H1 (cell line): ENCODE measurements around the gene LRCH3.

Experiments
- EZH2 ChIP-seq: fragments of 200-600 bp; sonication (generic); IDR thresholded peaks from 2 replicates; pipeline ENCODE4 v1.7.1; 2012; ENCODE audit warnings: low read depth, mild to moderate bottlenecking, moderate library complexity, low read length, inconsistent platforms; ENCODE audit not compliant: severe bottlenecking
- POLR2A ChIP-seq, 2 experiments: IDR thresholded peaks; 1 replicate in 1 of 2; 2 replicates in 1 of 2; pipeline ENCODE4 v1.6.1; 2011; ENCODE audit warnings: low read depth in 2 of 2, low read length in 2 of 2, mild to moderate bottlenecking in 2 of 2; ENCODE audit errors: control extremely low read depth in 1 of 2
- POLR2AphosphoS5 ChIP-seq: IDR thresholded peaks from 2 replicates; pipeline ENCODE4 v1.6.1; 2011; ENCODE audit warnings: low read depth, low read length
- SAP30 ChIP-seq: fragments of 300-600 bp; sonication (generic); IDR thresholded peaks from 2 replicates; pipeline ENCODE4 v1.7.1; 2012; ENCODE audit warnings: low read length, moderate library complexity, mild to moderate bottlenecking, inconsistent platforms; ENCODE audit not compliant: insufficient read depth, insufficient replicate concordance
- TCF12 ChIP-seq: IDR thresholded peaks from 2 replicates; pipeline ENCODE4 v1.6.1; 2011; ENCODE audit warnings: low read depth, mild to moderate bottlenecking, low read length
- ZNF274 ChIP-seq: IDR thresholded peaks from 2 replicates; pipeline ENCODE4 v1.7.0; 2012; ENCODE audit warnings: low read length, borderline replicate concordance; ENCODE audit errors: extremely low read depth
- TF ChIP-seq, protein P1 (sequence below), 3 experiments: IDR thresholded peaks; 1 replicate in 2 of 3; 2 replicates in 1 of 3; pipeline versions ENCODE4 v1.5.1 to v1.6.1; 2011; ENCODE audit warnings: low read length in 3 of 3, mild to moderate bottlenecking in 3 of 3, inconsistent platforms in 2 of 3, low read depth in 1 of 3, moderate library complexity in 1 of 3; ENCODE audit not compliant: insufficient read depth in 1 of 3; ENCODE audit errors: control extremely low read depth in 1 of 3

DNA sequence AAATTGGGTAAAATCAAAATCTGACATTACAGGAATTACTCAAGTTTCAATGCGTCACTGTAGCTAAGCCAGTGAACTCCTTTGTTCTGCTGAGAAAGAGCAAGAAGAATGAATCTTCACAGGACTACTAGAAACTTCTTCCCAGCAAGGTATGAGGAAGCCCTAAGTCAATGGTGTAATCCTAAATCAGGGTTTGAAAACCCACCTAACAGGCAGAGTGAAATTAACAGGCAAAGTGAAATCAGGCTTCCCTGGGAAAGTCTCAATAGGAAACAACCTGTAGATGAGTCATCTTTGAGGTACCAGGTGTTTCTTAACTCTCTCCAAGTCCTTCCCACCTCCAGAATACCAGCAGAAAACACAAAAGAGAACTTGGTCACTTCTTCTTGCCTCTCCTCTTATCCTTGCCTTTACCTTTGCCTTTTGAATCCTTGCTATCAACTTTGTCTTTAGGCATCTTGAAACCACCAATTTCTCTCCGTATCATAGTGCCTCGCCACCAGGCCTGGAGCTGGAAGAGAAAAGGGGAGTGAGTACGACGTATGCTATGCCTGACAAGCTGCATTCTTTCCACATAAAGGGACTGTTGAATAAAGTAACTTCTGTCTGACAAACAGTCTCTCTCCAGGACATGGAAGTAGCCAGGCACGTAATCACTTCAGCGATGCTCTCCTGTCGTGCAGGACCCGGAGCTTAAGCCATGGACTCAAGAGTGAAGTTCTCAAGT lies 98.3 kb downstream of the LRCH3 start:
- TF ChIP-seq, protein P1, sequence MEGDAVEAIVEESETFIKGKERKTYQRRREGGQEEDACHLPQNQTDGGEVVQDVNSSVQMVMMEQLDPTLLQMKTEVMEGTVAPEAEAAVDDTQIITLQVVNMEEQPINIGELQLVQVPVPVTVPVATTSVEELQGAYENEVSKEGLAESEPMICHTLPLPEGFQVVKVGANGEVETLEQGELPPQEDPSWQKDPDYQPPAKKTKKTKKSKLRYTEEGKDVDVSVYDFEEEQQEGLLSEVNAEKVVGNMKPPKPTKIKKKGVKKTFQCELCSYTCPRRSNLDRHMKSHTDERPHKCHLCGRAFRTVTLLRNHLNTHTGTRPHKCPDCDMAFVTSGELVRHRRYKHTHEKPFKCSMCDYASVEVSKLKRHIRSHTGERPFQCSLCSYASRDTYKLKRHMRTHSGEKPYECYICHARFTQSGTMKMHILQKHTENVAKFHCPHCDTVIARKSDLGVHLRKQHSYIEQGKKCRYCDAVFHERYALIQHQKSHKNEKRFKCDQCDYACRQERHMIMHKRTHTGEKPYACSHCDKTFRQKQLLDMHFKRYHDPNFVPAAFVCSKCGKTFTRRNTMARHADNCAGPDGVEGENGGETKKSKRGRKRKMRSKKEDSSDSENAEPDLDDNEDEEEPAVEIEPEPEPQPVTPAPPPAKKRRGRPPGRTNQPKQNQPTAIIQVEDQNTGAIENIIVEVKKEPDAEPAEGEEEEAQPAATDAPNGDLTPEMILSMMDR (IDR thresholded peaks at IDR 0.05; ENCODE audit: control extremely low read depth in 1 of 3, insufficient read depth in 1 of 3, low read depth in 1 of 3, low read length in 3 of 3) = no peak
- TF ChIP-seq TCF12 (no peak), SAP30 (no peak), POLR2A (IDR thresholded peaks at IDR 0.05; ENCODE audit: control extremely low read depth in 1 of 2, low read depth in 2 of 2, low read length in 2 of 2) (no peak), POLR2AphosphoS5 (no peak), ZNF274 (no peak), EZH2 (no peak)
